Chondrocyte (in vitro differentiated cells): ENCODE measurements around the gene KIF1A. TPM values are rescaled to one million over a fixed set of nuclear protein-coding genes. Genes with fewer than 3 reads are reported as not detected.

Experiments used
- DNase-seq: peaks from one replicate; pipeline ENCODE4 v3.0.0; 2021; ENCODE audit warnings: mixed read lengths, low spot score
- H3K27ac Mint-ChIP-seq: one replicate; pipeline ENCODE4 v1.8.0; 2021; ENCODE audit warnings: mild to moderate bottlenecking, moderate library complexity, mixed read lengths; ENCODE audit not compliant: unreplicated experiment
- H3K27me3 Mint-ChIP-seq: 2 replicates; pipeline ENCODE4 v1.8.0; 2021; ENCODE audit warnings: low read depth, mixed read lengths
- H3K36me3 Mint-ChIP-seq: 2 replicates; pipeline ENCODE4 v1.8.0; 2021; ENCODE audit warnings: low read depth, mixed read lengths
- H3K4me1 Mint-ChIP-seq: 2 replicates; pipeline ENCODE4 v1.8.0; 2021; ENCODE audit warnings: low read depth, mild to moderate bottlenecking, mixed read lengths
- H3K4me3 Mint-ChIP-seq: one replicate; pipeline ENCODE4 v1.8.0; 2021; ENCODE audit warnings: mild to moderate bottlenecking, moderate library complexity, mixed read lengths; ENCODE audit not compliant: unreplicated experiment
- H3K9me3 Mint-ChIP-seq: 2 replicates; pipeline ENCODE4 v1.8.0; 2021; ENCODE audit warnings: low read depth, mixed read lengths
- total RNA-seq: library from RNA; stranded (reverse); gene quantifications from 3 replicates; pipeline ENCODE4 v1.2.1, GENCODE V29; 2021
- TF ChIP-seq, protein P1 (sequence below): fragments of 200-600 bp; sonication (generic); IDR thresholded peaks from 2 replicates; pipeline ENCODE4 v1.5.0; 2021; ENCODE audit warnings: antibody characterized with exemption, mild to moderate bottlenecking, moderate library complexity

Gene KIF1A
- total RNA-seq, 1 donor from 2014 or later, result 60.0 TPM

DNA sequence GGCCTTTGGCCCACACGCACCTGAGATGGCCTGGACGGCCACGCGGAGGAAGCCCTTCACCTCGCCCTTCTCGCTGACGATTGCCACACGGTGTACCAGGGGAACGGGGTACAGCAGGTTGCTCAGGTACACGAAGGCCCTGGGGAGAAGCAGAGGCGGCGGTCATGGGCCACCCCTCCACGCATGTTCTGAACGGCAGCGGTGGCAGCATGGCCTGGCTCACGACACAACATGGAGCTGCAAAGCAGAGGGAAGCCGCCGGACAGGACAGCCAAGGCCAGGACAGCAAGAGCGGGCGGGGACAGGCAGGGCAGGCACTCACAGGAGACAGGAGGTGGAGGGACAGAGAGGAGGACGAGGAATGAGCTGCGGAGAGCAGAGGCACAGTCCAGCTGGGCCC is 69.6 kb downstream of the KIF1A start:
- Mint-ChIP-seq H3K27ac (no peak overlapping the region), H3K36me3 (peaks cover 3% of the 10 kb centered on the region), H3K4me3 (no peak overlapping the region), H3K27me3 (no peaks in the 10 kb centered on the region), H3K4me1 (no peaks in the 10 kb centered on the region), H3K9me3 (no peaks in the 10 kb centered on the region)
- no peak for DNase-seq
- TF ChIP-seq, protein P1, sequence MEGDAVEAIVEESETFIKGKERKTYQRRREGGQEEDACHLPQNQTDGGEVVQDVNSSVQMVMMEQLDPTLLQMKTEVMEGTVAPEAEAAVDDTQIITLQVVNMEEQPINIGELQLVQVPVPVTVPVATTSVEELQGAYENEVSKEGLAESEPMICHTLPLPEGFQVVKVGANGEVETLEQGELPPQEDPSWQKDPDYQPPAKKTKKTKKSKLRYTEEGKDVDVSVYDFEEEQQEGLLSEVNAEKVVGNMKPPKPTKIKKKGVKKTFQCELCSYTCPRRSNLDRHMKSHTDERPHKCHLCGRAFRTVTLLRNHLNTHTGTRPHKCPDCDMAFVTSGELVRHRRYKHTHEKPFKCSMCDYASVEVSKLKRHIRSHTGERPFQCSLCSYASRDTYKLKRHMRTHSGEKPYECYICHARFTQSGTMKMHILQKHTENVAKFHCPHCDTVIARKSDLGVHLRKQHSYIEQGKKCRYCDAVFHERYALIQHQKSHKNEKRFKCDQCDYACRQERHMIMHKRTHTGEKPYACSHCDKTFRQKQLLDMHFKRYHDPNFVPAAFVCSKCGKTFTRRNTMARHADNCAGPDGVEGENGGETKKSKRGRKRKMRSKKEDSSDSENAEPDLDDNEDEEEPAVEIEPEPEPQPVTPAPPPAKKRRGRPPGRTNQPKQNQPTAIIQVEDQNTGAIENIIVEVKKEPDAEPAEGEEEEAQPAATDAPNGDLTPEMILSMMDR, result no peak

DNA sequence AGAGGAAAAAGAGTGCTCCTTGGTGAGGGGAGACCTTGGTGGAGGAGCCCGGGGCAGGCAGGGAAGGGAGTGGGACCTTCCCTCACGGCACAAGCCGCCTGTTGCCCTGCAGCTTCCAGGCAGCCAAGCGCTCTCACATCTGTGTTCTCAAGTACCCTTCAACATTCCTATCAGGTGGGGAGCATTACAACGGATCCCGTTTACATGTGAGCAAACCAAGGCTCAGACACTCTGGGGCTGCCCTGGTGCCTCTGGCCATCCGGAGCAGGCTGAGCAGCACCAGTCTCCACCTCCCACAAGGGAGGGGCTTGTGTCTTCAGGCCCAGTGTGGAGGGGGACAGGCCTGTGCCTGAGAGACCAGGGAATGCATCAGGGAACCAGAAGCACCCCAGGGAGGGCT is 70.5 kb downstream of the KIF1A start:
- DNase-seq, result no peak
- Mint-ChIP-seq H3K4me3 (no peak overlapping the region), H3K4me1 (no peaks in the 10 kb centered on the region), H3K27me3 (no peaks in the 10 kb centered on the region), H3K27ac (no peak overlapping the region), H3K36me3 (peaks cover 9% of the 10 kb centered on the region), H3K9me3 (no peaks in the 10 kb centered on the region)
- TF ChIP-seq, protein P1, result no peak

DNA sequence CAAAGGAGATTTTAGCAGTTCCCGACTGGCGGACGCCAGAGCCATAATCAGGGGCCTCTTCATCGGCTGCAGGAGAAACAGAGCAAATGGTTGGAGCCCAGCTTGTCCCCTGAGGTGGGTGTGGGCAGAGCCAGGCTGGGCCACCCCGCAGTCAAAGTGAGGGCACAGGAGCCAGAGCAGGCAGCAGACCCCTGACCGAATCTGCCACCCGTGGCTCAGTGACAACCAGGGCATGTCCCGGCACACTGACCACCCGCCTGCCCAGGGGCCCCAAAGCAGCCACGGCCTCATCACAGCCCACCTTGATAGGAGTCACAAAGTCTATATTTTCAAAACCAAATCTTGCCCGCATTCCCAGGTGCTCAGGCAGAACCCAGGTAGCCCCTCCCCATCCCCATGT is 72.8 kb downstream of the KIF1A start:
- peaks cover 12% of the 10 kb centered on the region for H3K36me3 Mint-ChIP-seq
- H3K4me3 Mint-ChIP-seq, result no peak overlapping the region
- no peak for DNase-seq
- H3K4me1 Mint-ChIP-seq, result no peaks in the 10 kb centered on the region
- no peaks in the 10 kb centered on the region for H3K27me3 Mint-ChIP-seq
- no peak overlapping the region for H3K27ac Mint-ChIP-seq
- TF ChIP-seq, protein P1, result no peak
- H3K9me3 Mint-ChIP-seq, result no peaks in the 10 kb centered on the region

DNA sequence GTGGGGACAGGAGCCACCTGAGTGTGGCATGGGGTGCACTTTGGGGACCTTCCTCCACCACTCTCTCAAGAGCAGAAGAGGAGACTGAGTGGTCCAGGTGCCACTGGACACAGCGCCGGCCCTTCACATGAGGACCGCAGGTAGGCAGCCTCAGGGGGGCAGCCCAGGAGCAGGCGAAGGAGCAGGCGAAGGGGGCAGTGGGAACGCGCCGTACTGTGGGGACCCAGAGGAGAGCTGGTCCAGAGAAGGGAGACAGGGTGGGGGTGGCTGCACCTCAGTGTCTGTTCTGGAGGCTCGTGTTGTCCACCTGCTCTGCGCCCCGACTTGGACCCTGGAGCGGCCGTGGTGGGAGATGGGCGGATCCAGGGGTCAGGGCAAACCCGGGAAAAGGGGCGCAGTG is 73.3 kb downstream of the KIF1A start:
- Mint-ChIP-seq H3K4me3 (no peak overlapping the region), H3K27me3 (peaks cover 3% of the 10 kb centered on the region)
- no peak for DNase-seq

DNA sequence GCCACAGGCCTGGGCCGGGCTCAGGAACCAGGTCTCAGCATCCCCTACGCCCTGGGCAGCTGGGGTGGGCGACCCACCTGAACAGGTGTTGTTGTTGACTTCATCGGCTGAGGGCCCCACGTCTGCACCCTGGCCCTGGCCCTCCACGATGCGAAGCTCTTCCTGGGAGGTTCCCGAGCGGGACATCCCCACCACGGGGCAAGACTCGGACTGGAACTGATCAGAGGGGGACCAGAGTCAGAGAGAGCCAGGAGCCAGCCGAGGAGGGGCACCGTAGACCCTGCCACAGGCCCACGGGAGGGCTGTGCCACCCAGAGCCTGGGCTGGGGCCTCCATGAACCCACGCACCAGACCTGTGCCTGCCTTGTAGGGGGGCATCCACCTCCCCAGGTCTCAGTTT is 74.1 kb downstream of the KIF1A start:
- Mint-ChIP-seq H3K9me3 (no peaks in the 10 kb centered on the region), H3K36me3 (peaks cover 16% of the 10 kb centered on the region), H3K27me3 (peaks cover 4% of the 10 kb centered on the region), H3K4me3 (no peak overlapping the region), H3K4me1 (no peaks in the 10 kb centered on the region), H3K27ac (no peak overlapping the region)
- TF ChIP-seq, protein P1, result no peak
- no peak for DNase-seq

More for the DNA sequence above, 73.3 kb downstream of the KIF1A start:
- Mint-ChIP-seq H3K36me3 (peaks cover 14% of the 10 kb centered on the region), H3K9me3 (no peaks in the 10 kb centered on the region), H3K27ac (no peak overlapping the region), H3K4me1 (no peaks in the 10 kb centered on the region)
- TF ChIP-seq, protein P1, result no peak
